ENCODE measurements around the gene SRA1.

DNA sequence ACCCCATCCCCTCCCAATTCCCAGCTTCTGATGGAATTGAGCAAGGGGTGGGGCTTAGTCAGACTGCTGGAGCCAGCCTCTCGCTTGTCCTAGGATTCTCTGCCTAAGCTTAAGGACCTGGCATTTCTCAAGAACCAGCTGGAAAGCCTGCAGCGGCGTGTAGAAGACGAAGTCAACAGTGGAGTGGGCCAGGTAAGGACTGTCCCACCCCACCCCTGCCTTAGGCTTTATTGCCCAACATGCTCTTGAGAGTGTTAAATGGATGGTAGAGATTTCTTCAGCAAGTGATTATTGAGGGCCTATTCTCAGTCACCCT is 8.5 kb upstream of the SRA1 start:
- TF ChIP-seq FOS (IDR thresholded peaks at IDR 0.05; ENCODE audit: low read depth, low read length) = no peak
- no peak for TF ChIP-seq POLR2A (IDR thresholded peaks at IDR 0.05; ENCODE audit: low read depth, low read length)
- TF ChIP-seq SMC3 (IDR thresholded peaks at IDR 0.05; ENCODE audit: low read depth, low read length) = no peak
- no peak for TF ChIP-seq CTCF (conservative IDR thresholded peaks at IDR 0.05; ENCODE audit: low read depth, low read length)
- no peak for TF ChIP-seq CHD1 (IDR thresholded peaks at IDR 0.05; ENCODE audit: low read depth, low read length)
- no peak for TF ChIP-seq RAD21 (IDR thresholded peaks at IDR 0.05; ENCODE audit: low read length)
- TF ChIP-seq, protein P1, sequence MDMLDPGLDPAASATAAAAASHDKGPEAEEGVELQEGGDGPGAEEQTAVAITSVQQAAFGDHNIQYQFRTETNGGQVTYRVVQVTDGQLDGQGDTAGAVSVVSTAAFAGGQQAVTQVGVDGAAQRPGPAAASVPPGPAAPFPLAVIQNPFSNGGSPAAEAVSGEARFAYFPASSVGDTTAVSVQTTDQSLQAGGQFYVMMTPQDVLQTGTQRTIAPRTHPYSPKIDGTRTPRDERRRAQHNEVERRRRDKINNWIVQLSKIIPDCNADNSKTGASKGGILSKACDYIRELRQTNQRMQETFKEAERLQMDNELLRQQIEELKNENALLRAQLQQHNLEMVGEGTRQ (IDR thresholded peaks at IDR 0.05; ENCODE audit: low read depth, low read length) = no peak
- no peak for TF ChIP-seq RFX5 (IDR thresholded peaks at IDR 0.05; ENCODE audit: low read depth, low read length)

All from IMR-90 (cell line).